ENCODE measurements around the gene DENND5A. TPM values are rescaled to one million over a fixed set of nuclear protein-coding genes. Genes with fewer than 3 reads are reported as not detected.
"Not testable (repeated sequence)": the region's sequence is repeated elsewhere in the genome, so short reads cannot be mapped to it uniquely, and the experiment has no call there.

DENND5A gene
- polyA plus RNA-seq, 6 donors from 2014 or later: 12.1 to 22.9 (median 17.3) TPM

DNA sequence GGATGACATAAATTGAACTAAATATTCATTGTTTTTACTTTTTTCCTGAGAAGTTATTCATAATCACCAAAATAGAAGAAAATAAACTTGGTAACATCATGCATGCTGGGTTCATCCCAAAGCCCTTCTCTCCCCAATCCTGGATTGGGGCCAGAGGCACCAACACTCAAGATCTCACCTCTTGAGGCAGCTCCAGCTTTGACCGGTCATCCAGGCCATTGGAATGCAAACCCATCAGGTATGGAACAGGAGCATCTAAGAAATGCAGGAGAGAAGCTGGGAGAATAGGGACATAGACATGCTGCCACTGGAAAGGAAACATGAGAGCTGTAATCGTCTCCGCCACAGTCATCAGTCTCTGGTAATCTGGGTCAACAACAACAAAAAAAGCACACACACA is 71.8 kb downstream of the DENND5A start:
- Mint-ChIP-seq H3K4me3 (no peak overlapping the region), H3K36me3 (peaks cover 14 to 27% of the 10 kb centered on the region in 2 donors), H3K4me1 (no peaks in the 10 kb centered on the region), H3K9me3 (peaks cover 0 to 5% (median 0%) of the 10 kb centered on the region in 7 donors), H3K27ac (no peak overlapping the region), H3K27me3 (no peaks in the 10 kb centered on the region)
- no peak for ATAC-seq (ENCODE audit: low read depth in 2 of 2)
- DNase-seq: no peak

DNA sequence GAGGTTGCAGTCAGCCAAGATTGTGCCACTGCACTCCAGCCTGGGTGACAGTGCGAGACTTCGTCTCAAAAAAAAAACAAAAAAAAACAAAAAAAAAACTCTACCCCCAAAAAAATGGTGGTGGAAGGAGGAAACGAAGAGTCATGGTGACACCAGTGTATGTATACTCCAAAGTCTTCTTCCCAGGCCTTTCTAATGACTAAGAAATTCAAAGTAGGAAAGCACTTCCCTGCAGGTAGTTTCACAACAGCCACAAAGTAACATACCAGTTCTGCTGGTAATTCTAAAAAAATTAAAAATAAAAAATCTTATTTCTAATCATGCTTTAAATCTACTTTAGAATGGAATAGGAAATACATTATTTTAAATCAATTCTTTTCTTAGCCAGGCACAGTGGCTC is 72.6 kb downstream of the DENND5A start:
- Mint-ChIP-seq H3K36me3 (peaks cover 14 to 32% of the 10 kb centered on the region in 2 donors), H3K27ac (no peak overlapping the region), H3K9me3 (peaks cover 0 to 5% (median 0%) of the 10 kb centered on the region in 7 donors), H3K4me3 (no peak overlapping the region), H3K4me1 (no peaks in the 10 kb centered on the region), H3K27me3 (no peaks in the 10 kb centered on the region)
- no peak for ATAC-seq (ENCODE audit: low read depth in 2 of 2)
- no peak for DNase-seq

DNA sequence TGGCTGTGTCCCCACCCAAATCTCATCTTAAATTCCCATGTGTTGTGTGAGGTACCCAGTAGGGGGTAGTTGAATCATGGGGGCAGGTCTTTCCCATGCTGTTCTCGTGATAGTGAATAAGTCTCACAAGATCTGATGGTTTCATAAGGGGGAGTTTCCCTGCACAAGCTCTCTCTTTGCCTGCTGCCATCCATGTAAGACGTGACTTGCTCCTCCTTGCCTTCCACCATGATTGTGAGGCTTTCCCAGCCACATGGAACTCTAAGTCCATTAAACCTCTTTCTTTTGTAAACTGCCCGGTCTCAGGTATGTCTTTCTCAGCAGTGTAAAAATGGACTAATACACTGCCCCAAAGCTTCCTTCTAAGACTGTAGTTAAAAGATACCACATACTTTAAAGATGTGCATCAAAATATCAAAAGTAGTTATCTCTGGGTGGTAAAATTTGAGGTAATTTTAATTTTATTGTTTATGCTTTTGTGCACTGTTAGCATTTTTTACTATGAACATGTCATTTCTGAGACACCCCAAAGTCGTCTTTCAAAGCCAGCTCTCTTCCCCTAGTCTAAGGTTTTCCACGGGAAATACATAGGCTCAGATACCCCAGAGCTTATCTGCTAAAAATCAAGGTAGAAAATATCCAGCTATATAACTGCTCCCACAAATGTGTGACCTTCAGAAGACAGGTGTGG is 74.7 kb downstream of the DENND5A start:
- not testable (repeated sequence) for H3K4me1 Mint-ChIP-seq; DNase-seq; H3K27me3 Mint-ChIP-seq; H3K4me3 Mint-ChIP-seq; H3K9me3 Mint-ChIP-seq; ATAC-seq (ENCODE audit: low read depth in 2 of 2)
- H3K36me3 Mint-ChIP-seq: peaks cover 14 to 32% of the 10 kb centered on the region in 2 donors
- H3K27ac Mint-ChIP-seq: peak overlapping the region in 1 of 6 donors; percentile 60

DNA sequence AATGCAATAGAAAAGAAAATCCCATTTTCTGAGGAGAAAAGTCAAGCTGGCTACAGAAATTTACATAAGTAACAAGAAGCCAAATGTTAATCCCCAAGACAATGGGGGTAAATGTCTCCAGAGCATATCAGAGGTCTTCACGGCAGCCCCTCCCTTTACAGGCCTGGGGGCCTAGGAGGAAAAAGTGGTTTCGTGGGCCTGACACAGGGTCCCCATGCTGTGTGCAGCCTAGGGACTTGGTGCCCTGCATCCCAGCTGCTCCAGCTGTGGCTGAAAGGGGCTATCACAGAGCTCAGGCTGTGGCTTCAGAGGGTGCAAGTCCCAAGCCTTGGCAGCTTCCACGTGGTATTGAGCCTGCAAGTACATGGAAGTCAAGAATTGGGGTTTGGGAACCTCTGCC is 76.3 kb downstream of the DENND5A start:
- H3K36me3 Mint-ChIP-seq: peaks cover 14 to 31% of the 10 kb centered on the region in 2 donors
- not testable (repeated sequence) for H3K4me3 Mint-ChIP-seq; ATAC-seq (ENCODE audit: low read depth in 2 of 2); H3K27me3 Mint-ChIP-seq; DNase-seq; H3K27ac Mint-ChIP-seq; H3K9me3 Mint-ChIP-seq; H3K4me1 Mint-ChIP-seq

DNA sequence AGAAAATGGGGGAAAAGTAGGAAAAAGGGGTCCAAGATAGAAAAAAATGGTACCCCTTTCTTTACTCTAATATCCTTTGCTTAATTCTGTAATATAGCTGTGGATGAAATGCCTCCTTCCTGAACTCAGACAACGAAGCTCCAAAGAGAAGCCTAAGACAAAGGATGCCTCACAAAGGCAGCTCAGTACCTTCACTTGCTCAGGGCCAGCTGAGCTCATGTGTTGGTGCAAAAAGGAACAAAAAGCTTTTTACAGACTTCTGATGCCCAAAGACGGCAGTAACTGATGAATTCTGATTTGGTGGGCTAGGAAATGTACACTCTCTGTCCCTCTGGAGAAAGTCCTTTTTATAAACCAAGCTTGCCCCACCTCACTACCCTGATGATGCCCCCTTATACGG is 77.5 kb downstream of the DENND5A start:
- ATAC-seq (ENCODE audit: low read depth in 2 of 2) (no peak), DNase-seq (no peak)
- H3K27me3 Mint-ChIP-seq: no peaks in the 10 kb centered on the region
- peaks cover 14 to 24% of the 10 kb centered on the region in 2 donors for H3K36me3 Mint-ChIP-seq
- no peaks in the 10 kb centered on the region for H3K4me1 Mint-ChIP-seq
- no peak overlapping the region for H3K27ac Mint-ChIP-seq
- H3K9me3 Mint-ChIP-seq: peaks cover 0 to 5% (median 0%) of the 10 kb centered on the region in 7 donors
- no peak overlapping the region for H3K4me3 Mint-ChIP-seq

DNA sequence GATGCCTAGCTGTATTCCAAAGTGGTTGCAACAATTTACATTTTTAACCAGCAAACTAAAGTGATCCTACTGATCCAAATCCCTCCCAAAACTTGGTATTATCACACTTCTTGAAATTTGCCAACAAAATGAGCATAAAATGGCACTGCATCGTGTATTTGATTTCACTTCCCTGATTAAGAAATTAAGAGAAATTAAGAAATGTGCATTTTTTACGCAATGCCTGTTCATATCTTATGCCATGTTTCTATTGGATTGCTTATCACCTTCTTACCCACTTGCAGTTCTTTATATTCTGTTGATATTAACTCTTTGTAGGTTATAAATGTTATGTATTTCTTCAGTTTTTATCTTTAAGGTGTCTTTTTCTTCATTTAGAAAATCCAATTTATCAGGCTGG is 80.6 kb downstream of the DENND5A start:
- H3K4me3 Mint-ChIP-seq: no peak overlapping the region
- ATAC-seq (ENCODE audit: low read depth in 2 of 2) (no peak), DNase-seq (no peak)
- no peak overlapping the region for H3K27ac Mint-ChIP-seq
- no peaks in the 10 kb centered on the region for H3K27me3 Mint-ChIP-seq
- H3K36me3 Mint-ChIP-seq: peaks cover 7 to 12% of the 10 kb centered on the region in 2 donors
- no peaks in the 10 kb centered on the region for H3K9me3 Mint-ChIP-seq
- no peaks in the 10 kb centered on the region for H3K4me1 Mint-ChIP-seq

DNA sequence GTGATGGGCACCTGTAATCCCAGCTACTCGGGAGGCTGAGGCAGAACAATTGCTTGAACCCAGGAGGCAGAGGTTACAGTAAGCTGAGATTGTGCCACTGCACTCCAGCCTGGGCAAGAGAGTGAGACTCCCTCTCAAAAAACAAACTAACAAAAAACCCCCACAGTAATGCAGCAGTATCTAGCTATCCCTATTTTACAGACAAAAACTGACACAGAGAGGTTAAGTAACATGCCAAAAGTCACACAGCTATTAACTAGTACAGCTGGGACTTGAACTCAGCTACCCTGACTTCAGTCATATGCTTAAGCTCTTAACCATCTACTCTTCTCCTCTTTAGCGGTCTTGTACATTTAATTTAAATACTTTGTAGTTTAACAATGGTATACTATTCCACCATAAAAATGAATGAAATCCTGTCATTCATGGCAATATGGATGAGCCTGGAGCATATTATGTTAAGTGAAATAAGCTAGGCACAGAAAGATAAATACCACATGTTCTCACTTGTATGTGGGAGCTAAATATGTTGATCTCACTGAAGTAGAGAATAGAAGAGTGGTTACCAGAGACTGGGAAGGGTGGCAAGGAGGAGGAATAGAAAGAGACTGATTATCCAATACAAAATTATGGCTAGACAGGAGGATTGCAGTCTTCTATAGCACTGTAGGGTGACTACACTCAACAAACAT is 82.8 kb downstream of the DENND5A start:
- H3K4me1 Mint-ChIP-seq: no peaks in the 10 kb centered on the region

DNA sequence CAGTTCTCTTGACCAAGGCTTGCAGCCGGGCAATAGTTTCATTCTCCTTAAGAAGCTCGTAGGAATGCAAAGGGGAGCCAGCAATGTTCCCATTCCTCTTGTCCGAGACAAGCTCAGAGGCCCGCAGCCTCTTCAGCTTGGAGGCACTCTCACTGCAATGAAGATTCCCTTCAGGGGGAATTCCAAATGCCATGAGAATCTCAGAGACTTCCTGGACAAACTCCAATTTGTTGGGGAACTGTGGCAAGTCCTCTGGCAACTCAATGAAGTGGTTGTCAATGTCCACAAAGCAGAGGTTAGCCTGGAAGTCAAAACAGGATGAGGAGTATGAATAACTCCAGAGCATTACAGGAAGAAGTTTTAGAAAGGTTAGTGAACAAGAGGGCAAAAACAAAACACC is 84.4 kb downstream of the DENND5A start:
- Mint-ChIP-seq H3K27me3 (no peaks in the 10 kb centered on the region), H3K36me3 (peaks cover 21 to 26% of the 10 kb centered on the region in 2 donors), H3K27ac (peak overlapping the region in 1 of 6 donors; percentile 15), H3K4me3 (no peak overlapping the region), H3K9me3 (no peaks in the 10 kb centered on the region), H3K4me1 (no peaks in the 10 kb centered on the region)
- DNase-seq (no peak), ATAC-seq (ENCODE audit: low read depth in 2 of 2) (no peak)

More for the DNA sequence above, 82.8 kb downstream of the DENND5A start:
- DNase-seq: no peak
- no peaks in the 10 kb centered on the region for H3K9me3 Mint-ChIP-seq
- no peak for ATAC-seq (ENCODE audit: low read depth in 2 of 2)
- H3K27me3 Mint-ChIP-seq: no peaks in the 10 kb centered on the region
- no peak overlapping the region for H3K4me3 Mint-ChIP-seq
- peak overlapping the region in 1 of 6 donors; percentile 12 for H3K27ac Mint-ChIP-seq
- peaks cover 15 to 20% of the 10 kb centered on the region in 2 donors for H3K36me3 Mint-ChIP-seq

DNA sequence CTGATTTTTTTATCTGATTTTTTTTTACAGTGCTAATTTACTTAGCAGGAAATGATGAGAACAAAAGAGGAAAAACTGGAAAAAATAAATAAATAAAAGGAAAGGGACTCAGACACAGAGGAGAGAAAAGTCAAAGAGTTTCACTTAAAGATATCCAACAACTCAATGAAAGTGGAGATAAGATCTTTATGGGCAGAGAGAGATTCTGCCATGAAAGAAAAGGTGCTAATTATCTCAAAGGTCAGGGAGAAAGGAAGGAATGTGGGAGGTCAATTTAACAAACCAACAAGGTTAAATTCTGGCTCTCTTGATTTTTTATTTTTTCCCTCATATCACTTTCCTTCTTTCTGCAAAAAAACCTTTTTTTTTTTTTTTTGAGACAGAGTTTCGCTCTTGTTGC is 86.0 kb downstream of the DENND5A start:
- DNase-seq (no peak), ATAC-seq (ENCODE audit: low read depth in 2 of 2) (no peak)
- H3K36me3 Mint-ChIP-seq: peaks cover 26 to 27% of the 10 kb centered on the region in 2 donors
- no peaks in the 10 kb centered on the region for H3K27me3 Mint-ChIP-seq
- no peaks in the 10 kb centered on the region for H3K9me3 Mint-ChIP-seq
- no peak overlapping the region for H3K4me3 Mint-ChIP-seq
- H3K27ac Mint-ChIP-seq: no peak overlapping the region
- no peaks in the 10 kb centered on the region for H3K4me1 Mint-ChIP-seq

DNA sequence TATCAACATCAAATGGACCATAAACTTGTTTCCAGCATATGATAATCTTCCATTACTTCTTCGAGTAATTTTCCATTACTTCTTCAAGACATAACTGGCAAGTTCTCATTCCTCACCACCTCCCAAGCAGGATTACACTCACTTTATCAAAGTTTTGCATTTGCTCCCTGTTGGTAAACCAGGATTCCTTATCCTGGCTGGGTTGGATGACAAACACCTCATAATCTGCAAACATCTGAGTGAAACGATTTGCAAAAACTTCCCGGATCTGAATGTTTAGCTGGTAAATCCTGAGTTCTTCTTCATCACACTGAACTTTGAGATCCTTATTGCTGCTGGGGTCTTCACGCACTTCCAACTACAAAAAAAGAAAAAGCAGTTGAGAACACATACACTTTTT is 86.4 kb downstream of the DENND5A start:
- Mint-ChIP-seq H3K4me1 (no peaks in the 10 kb centered on the region), H3K9me3 (no peaks in the 10 kb centered on the region), H3K4me3 (no peak overlapping the region), H3K36me3 (peaks cover 26 to 27% of the 10 kb centered on the region in 2 donors), H3K27ac (no peak overlapping the region), H3K27me3 (no peaks in the 10 kb centered on the region)
- ATAC-seq (ENCODE audit: low read depth in 2 of 2) (no peak), DNase-seq (no peak)

DNA sequence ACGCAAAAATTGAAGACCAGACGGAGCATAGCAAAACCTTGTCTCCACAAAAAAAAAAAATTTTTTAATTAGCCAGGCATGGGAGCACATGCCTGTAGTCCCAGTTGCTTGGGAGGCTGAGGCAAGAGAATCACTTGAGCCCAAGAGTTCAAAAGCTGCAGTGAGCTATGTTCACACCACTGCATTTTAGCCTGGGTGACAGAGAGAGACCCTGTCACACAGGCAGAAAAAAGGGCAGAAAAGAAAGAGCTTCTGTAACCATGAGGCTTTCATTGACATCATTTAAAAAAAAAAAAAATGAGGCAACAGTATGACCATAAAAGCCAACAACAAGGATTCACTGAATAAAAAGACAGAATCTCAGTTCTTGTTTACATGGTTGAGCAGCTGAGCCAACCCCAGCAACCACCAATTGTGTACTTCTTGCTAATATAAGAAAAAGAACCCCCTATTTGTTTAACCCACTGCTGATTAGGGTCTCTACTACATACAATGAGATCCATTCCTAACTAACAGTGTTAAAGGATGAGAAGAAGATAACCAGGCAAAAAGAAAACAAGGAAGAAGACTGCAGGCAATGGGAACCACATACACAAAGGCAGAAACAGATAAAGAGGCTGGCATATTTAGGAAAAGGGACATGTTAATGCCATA is 87.6 kb downstream of the DENND5A start:
- Mint-ChIP-seq H3K36me3 (peaks cover 27 to 35% of the 10 kb centered on the region in 2 donors), H3K4me3 (no peak overlapping the region), H3K9me3 (no peaks in the 10 kb centered on the region), H3K4me1 (no peaks in the 10 kb centered on the region), H3K27ac (peak overlapping the region in 2 of 6 donors; percentile 4 to 67), H3K27me3 (no peaks in the 10 kb centered on the region)
- DNase-seq: no peak
- no peak for ATAC-seq (ENCODE audit: low read depth in 2 of 2)

DNA sequence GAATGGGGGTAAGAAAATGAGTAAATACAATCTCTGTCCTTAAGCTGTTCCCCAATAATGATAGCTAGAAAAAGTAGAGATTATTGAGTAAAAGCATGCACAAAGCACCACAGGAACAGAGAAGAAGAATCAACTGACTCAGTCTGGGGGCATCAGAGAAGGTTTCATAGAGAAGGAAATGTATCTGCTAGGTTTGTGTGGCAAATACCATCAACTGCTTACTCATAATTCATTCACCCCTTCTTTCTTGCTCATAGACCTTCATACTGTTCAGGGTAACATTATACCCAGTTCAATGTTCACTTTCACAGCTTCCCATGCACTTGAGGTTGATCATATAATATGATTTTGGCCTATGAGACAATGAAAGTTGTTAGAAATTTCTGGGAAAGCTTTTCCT is 88.6 kb downstream of the DENND5A start:
- H3K27ac Mint-ChIP-seq: no peak overlapping the region
- H3K27me3 Mint-ChIP-seq: no peaks in the 10 kb centered on the region
- H3K9me3 Mint-ChIP-seq: no peaks in the 10 kb centered on the region
- peaks cover 32 to 45% of the 10 kb centered on the region in 2 donors for H3K36me3 Mint-ChIP-seq
- DNase-seq: no peak
- no peaks in the 10 kb centered on the region for H3K4me1 Mint-ChIP-seq
- H3K4me3 Mint-ChIP-seq: no peak overlapping the region
- no peak for ATAC-seq (ENCODE audit: low read depth in 2 of 2)

DNA sequence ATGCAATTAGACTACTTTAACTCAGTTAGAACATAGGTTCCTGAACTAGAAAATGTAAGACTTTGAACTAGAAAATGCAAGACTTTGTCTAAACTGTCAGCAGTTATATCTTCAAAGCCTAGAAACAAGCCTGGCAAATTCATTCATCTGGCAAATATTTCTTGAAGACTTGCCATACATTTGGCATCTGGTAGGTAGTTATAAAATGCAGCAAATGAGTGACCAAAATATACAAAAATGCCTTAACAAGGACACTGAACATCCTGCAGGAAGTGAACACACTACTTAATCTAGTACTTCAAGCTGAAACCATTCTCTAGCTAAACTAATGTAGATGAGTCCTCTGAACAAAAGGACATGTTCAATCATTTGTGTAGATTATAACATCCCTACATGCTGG is 89.0 kb downstream of the DENND5A start:
- H3K27me3 Mint-ChIP-seq: no peaks in the 10 kb centered on the region
- DNase-seq (no peak), ATAC-seq (ENCODE audit: low read depth in 2 of 2) (no peak)
- no peak overlapping the region for H3K27ac Mint-ChIP-seq
- no peaks in the 10 kb centered on the region for H3K4me1 Mint-ChIP-seq
- no peak overlapping the region for H3K4me3 Mint-ChIP-seq
- H3K9me3 Mint-ChIP-seq: no peaks in the 10 kb centered on the region
- H3K36me3 Mint-ChIP-seq: peaks cover 33 to 46% of the 10 kb centered on the region in 2 donors

DNA sequence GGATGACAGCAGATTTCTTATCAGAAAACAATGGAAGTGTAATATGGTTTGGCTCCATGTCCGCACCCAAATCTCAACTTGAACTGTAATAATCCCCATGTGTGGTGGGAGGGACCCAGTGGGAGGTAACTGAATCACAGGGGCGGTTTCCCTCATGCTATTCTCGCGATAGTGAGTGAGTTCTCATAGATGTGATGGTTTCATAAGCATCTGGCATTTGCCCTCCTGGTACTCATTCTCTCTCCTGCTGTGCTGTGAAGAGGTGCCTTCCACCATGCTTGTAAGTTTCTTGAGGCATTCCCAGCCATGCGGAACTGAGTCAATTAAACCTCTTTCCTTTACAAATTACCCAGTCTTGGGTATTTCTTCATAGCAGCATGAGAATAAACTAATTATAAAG is 92.8 kb downstream of the DENND5A start:
- no peak for ATAC-seq (ENCODE audit: low read depth in 2 of 2)
- DNase-seq: no peak
- Mint-ChIP-seq H3K9me3 (no peaks in the 10 kb centered on the region), H3K27me3 (no peaks in the 10 kb centered on the region), H3K4me3 (no peak overlapping the region), H3K36me3 (peaks cover 22 to 51% of the 10 kb centered on the region in 2 donors), H3K27ac (no peak overlapping the region), H3K4me1 (no peaks in the 10 kb centered on the region)

Data from naive B cell (primary cell).